DND-41 (cell line): ENCODE results near the gene MMP24OS.

ENCODE experiments used
- ATAC-seq: fragments of 200-7000 bp; cut with Tn5 transposase; 3 replicates; pipeline ENCODE4 v1.9.1; 2021; ENCODE audit warnings: low read depth; ENCODE audit not compliant: insufficient read depth
- DNase-seq: peaks from one replicate; pipeline ENCODE4 v3.0.0-alpha.2; 2020
- H2AFZ ChIP-seq: 2 replicates; pipeline ENCODE4 v1.6.0; 2012; ENCODE audit warnings: low read depth, low read length
- H3K27ac ChIP-seq: 2 replicates; pipeline ENCODE4 v1.5.1; 2012; ENCODE audit warnings: low read length, inconsistent platforms
- H3K27me3 ChIP-seq: fragments of 200-600 bp; sonication (generic); 2 replicates; pipeline ENCODE4 v1.6.0; 2012; ENCODE audit warnings: low read length, mild to moderate bottlenecking, inconsistent platforms; ENCODE audit not compliant: insufficient read depth, poor library complexity
- H3K36me3 ChIP-seq: 2 replicates; pipeline ENCODE4 v1.5.1; 2012; ENCODE audit warnings: low read length, inconsistent platforms; ENCODE audit not compliant: insufficient read depth
- H3K4me1 ChIP-seq: 2 replicates; pipeline ENCODE4 v1.5.1; 2012; ENCODE audit warnings: mild to moderate bottlenecking, low read length; ENCODE audit not compliant: insufficient read depth
- H3K4me2 ChIP-seq: 2 replicates; pipeline ENCODE4 v1.6.0; 2012; ENCODE audit warnings: mild to moderate bottlenecking, moderate library complexity, low read length, inconsistent platforms; ENCODE audit not compliant: insufficient read depth
- H3K4me3 ChIP-seq, 2 experiments: fragments of 200-600 bp in 1 of 2; shearing (Covaris generic) in 1 of 2; 2 replicates each; pipeline ENCODE4 v1.5.1; 2012 to 2016; ENCODE audit warnings: inconsistent platforms in 2 of 2, low read length in 2 of 2, mild to moderate bottlenecking in 2 of 2, low read depth in 1 of 2, moderate library complexity in 1 of 2
- H3K79me2 ChIP-seq: 2 replicates; pipeline ENCODE4 v1.6.0; 2012; ENCODE audit warnings: low read length, inconsistent platforms; ENCODE audit not compliant: insufficient read depth
- H3K9ac ChIP-seq: 2 replicates; pipeline ENCODE4 v1.6.0; 2012; ENCODE audit warnings: low read depth, mild to moderate bottlenecking, inconsistent platforms, low read length, moderate library complexity
- H3K9me3 ChIP-seq: 2 replicates; pipeline ENCODE4 v1.5.1; 2012; ENCODE audit warnings: low read length, moderate library complexity, mild to moderate bottlenecking, inconsistent platforms; ENCODE audit not compliant: insufficient read depth, severe bottlenecking
- H4K20me1 ChIP-seq: 2 replicates; pipeline ENCODE4 v1.6.0; 2012; ENCODE audit warnings: low read length; ENCODE audit not compliant: insufficient read depth
- CTCF ChIP-seq: IDR thresholded peaks from 2 replicates; pipeline ENCODE4 v1.5.1; 2012; ENCODE audit warnings: borderline replicate concordance, low read length, moderate library complexity, mild to moderate bottlenecking; ENCODE audit not compliant: poor library complexity, severe bottlenecking; ENCODE audit errors: extremely low read depth
- EZH2 ChIP-seq: IDR thresholded peaks from 3 replicates; pipeline ENCODE4 v1.6.1; 2012; ENCODE audit warnings: borderline replicate concordance, low read depth, mild to moderate bottlenecking, moderate library complexity, low read length, inconsistent platforms; ENCODE audit not compliant: severe bottlenecking

Gene MMP24OS

GRCh38 chr20:35319871-35320197 is 41.9 kb upstream of the MMP24OS start:
- Histone ChIP-seq H3K36me3 (no peaks in the 10 kb centered on the region; the same call in 1 of the 2 replicates), H3K4me3 (no peak overlapping the region), H3K27ac (no peak overlapping the region), H2AFZ (no peak overlapping the region), H3K4me2 (no peak overlapping the region), H4K20me1 (no peaks in the 10 kb centered on the region), H3K27me3 (no peaks in the 10 kb centered on the region), H3K9me3 (no peaks in the 10 kb centered on the region), H3K4me1 (no peaks in the 10 kb centered on the region), H3K79me2 (no peaks in the 10 kb centered on the region), H3K9ac (no peak overlapping the region)
- ATAC-seq (no peak), DNase-seq (no peak)
- no peak for TF ChIP-seq EZH2
- no peak for TF ChIP-seq CTCF

- Histone ChIP-seq H3K36me3 (peaks cover 1% of the 10 kb centered on the region; the same call in 1 of the 2 replicates), H3K4me2 (no peak overlapping the region), H3K9ac (no peak overlapping the region), H3K27ac (no peak overlapping the region), H4K20me1 (no peaks in the 10 kb centered on the region), H3K79me2 (no peaks in the 10 kb centered on the region), H3K4me1 (no peaks in the 10 kb centered on the region), H3K27me3 (no peaks in the 10 kb centered on the region), H3K9me3 (no peaks in the 10 kb centered on the region), H3K4me3 (no peak overlapping the region), H2AFZ (no peak overlapping the region)
- no peak for DNase-seq
- no peak for ATAC-seq
- TF ChIP-seq EZH2 (no peak), CTCF (no peak)
Observed at GRCh38 chr20:35319192-35319870, 41.4 kb upstream of the MMP24OS start.

DNA sequence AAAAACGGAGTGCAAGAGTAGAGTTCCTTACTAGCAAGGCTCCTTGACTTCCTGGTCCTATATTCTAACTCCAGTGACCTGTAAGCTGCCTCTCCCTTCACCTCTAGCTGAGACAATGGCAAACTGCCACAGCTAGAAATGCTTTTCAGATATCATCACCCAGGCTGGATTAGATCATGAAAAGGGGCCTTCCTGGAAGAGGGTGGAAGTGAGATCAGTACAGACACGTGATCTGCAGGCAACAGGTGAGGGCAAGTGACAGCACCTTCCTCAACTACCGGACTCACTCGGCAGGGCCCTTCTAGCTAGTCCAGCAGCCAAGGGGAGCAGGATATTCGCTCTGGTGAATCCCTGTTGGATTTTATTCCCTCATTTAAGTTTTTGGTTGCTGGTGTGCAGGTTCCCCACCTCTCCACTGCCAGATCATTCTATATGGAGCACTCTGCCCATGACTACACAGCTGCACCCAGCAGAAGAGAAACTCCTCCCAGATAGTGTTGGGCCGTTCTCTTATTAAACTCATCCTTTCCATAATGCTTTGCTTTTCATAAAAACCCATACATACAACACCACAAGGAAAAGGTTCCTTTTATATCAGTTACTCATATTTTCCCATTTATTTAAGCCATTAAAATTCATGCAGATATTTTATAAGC is 40.7 kb upstream of the MMP24OS start:
- no peak overlapping the region for H3K9ac ChIP-seq
- H4K20me1 ChIP-seq = no peaks in the 10 kb centered on the region
- H3K27ac ChIP-seq = no peak overlapping the region
- peaks cover 3% of the 10 kb centered on the region; the same call in 1 of the 2 replicates for H3K36me3 ChIP-seq
- TF ChIP-seq CTCF = no peak
- TF ChIP-seq EZH2 = no peak
- H3K4me3 ChIP-seq = no peak overlapping the region
- H3K4me2 ChIP-seq = no peak overlapping the region
- no peak for DNase-seq
- no peaks in the 10 kb centered on the region for H3K4me1 ChIP-seq
- no peaks in the 10 kb centered on the region for H3K79me2 ChIP-seq
- ATAC-seq = no peak
- H3K27me3 ChIP-seq = no peaks in the 10 kb centered on the region
- no peak overlapping the region for H2AFZ ChIP-seq
- no peaks in the 10 kb centered on the region for H3K9me3 ChIP-seq
